HG02884 (cell line): Measurements from ENCODE around the gene ILK.

ENCODE experiments used
- ATAC-seq: cut with Tn5 transposase; IDR thresholded peaks from one replicate; pipeline ENCODE4 v1.9.1; 2021; ENCODE audit warnings: mild to moderate bottlenecking, moderate library complexity; ENCODE audit not compliant: unreplicated experiment

Gene ILK

GRCh38 chr11:6572215-6572614, 31.4 kb upstream of the ILK start:
- ATAC-seq: no peak

- ATAC-seq: no peak
Measured at GRCh38 chr11:6574816-6575715, 28.5 kb upstream of the ILK start.

- ATAC-seq: no peak
Measured at GRCh38 chr11:6576471-6577373, 26.9 kb upstream of the ILK start.

- no peak for ATAC-seq
Measured at GRCh38 chr11:6578134-6578533, 25.4 kb upstream of the ILK start.

DNA sequence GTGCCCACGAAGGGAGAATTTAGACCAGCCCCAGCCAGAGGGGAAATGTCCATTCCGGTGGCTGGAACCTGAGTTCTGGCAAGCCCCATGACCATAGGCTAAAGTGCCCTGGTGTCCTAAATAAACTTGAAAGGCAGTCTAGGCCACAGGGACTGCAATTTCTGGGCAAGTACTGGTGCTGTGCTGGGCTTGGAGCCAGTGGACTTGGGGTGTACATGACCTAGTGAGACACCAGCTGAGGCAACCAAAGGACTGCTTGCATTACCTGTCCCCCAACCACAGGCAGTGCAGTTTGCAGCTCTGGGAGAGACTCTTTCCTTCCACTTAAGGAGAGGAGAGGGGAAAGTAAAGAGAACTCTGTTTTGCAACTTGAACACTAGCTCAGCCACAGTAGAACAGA, 23.9 kb upstream of the ILK start:
- no peak for ATAC-seq

DNA sequence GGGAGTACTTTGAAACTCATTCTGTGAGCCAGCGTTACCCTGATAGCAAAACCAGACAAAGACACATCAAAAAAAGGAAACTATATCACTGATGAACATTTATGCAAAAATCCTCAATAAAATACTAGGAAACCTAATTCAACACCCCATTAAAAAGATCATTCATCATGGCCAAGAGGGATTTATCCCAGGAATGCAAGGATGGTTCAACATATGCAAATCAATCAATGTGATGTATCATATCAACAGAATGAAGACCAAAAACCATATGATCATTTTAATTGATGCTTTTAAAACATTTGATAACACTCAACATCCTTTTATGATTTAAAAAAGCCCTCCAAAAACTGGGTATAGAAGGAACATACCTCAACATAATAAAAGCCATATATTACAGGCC, 20.0 kb upstream of the ILK start:
- no peak for ATAC-seq

DNA sequence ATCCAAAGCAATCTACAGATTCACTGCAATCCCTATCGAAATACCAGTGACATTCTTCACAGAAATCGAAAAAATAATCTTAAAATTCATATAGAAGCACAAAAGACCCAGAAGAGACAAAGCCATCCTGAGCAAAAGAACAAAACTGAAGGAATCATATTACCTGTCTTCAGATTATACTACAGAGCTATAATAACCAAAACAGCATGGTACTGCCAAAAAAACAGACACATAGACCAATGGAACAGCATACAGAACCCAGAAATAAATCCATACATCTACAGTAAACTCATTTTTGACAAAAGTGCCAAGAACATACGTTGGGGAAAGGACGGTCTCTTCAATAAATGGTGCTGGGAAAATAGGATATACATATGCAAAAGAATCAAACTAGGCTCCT, 19.0 kb upstream of the ILK start:
- ATAC-seq: no peak

DNA sequence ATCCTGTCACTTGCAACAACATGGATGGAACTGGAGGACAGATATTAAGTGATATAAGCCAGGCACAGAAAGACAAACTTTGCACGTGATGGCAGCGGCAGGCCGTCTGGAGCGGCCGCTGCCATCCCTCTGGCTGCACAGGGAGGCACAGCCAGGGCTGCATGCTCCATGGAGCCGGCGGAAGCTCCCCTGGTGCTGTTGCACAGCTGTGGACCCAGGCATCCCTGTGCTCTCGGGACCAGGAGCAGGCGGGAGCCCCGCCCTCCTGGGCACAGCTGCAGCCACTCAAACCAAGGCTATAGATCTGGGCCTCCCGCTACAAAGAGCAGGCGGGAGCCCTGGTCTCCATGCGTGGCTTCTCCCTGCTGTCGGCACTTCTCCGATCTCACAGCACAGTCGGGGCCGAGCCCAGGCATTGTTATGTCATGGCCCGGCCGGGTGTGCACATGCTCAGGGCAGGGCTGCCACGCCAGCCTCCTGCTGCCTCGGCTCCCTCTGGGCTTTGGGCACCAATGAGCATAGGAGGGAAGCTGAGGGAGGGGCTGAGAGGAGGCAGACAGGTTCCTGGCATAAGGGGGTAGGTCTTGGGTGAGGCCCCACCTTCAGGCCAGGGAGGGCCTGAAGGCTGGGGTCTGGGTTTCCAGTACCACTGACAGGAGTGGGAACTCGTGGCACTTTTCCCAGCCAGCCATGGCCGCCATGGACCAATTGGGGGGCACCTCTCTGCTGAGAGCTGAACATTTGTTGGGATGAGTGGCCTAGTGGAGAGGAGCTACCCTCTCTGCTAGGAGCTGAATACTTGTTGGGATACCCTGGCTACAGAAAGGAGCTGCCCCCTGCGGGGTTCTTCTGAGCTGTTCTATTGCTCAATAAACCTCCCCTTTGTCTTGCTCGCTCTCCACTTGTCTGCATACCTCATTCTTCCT, 16.9 kb upstream of the ILK start:
- ATAC-seq: no peak

DNA sequence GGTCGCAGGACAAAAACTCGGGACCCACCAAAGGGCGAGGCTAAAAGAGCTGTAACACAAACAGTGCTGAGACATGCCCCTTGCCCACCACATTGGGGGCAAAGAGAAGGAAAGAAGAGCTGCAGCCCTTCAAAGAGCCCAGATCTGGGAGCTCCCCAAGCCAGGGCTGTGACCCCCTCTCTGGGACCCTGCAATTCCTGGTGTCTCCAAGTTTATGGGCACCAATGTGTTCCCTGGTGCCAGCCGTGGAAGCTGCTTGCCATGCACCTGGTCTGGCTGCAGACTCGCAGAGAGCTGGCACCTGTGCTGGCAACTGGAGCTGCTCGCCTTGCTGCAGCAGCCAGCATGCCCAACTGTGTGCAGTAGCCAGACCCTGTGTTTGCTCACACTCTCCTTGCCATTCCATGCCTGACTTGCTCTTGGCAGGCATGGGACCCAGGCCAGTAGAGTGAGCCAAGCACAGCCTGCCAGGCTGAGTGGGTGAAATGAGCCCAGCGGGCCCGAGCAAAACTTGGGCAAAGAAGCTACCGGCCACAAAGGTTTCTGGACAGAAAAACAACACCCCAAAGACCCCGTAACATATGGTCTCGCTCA, 16.1 kb upstream of the ILK start:
- ATAC-seq: no peak

DNA sequence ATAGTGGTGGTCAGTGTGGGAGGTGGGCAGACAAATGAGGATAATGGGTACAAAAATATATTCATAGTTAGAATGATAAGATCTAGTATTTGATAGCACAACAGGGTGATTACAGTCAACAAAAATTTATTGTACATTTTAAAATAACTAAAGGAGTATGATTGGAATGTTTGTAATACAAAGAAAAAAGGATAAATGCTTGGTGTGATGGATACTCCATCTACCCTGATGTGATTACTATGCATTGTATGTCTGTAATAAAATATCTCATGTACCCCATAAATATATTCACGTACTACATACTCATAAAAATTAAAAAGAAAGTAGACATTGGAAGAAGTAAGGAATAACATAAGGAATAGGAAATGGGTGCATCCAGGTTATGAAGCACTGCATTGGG, 15.6 kb upstream of the ILK start:
- no peak for ATAC-seq

DNA sequence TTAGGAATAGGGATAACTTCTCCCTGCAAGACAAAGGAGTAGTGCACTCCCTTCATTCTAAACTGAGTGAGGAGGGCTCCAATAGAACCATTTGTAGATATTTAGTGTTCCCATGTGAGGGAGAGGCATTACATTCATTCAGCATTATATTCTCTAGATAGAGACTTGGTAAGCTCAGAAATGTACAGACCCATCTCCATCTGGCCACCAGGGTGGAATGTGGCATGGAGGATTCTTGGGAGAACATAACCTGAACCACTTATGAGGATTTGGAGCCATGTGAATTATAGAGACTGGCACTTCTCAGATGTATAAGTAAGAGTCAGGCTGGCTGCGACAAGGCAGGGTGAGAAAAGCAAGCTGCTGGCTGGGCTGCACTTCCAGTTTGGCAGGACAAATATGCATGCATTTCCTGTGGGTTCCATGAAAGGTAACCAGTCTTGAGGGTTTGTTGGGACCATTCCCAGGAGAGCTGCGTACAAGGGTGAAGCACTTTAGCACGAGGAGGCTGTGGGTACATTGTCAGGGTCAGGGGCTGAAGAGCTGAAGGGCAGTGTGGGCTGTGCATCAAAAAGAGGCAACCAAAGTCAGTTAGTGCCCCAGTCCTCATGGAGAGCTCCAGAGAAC, 9.3 kb upstream of the ILK start:
- ATAC-seq: no peak

DNA sequence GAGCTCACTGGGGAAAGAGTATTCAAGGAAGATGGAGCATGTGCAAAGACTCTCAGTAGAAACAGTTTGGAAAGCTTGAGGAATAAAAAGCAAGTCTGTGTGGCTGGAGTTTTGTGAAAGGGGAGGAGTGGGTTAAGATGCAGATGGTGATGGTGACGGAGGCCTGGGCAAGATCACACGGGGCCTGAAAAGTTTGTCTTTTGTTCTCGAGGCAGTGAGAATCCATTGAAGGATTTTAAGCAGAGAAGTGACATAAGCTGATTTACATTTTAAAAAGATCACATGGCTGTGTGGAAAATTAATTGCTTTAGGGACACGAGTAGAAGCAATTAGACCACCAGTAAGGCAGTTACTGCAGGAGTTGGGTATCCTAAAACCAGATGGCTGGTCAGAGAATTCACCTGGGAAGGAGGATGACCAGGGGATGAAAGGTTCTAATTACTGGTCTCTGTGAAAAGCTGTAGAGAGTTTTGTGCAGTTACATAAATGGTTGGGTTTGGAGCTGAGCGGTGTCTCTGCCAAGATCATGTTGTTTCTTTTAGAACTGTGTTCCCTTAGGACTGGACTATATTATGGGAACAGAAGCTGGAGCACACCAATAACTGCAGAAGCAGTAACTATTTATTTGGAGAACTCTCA, 7.2 kb upstream of the ILK start:
- ATAC-seq: no peak

- no peak for ATAC-seq
Measured at GRCh38 chr11:6598555-6598954, 5.0 kb upstream of the ILK start.

- no peak for ATAC-seq
Measured at GRCh38 chr11:6599449-6599848, 4.1 kb upstream of the ILK start.

GRCh38 chr11:6599881-6600390, 3.6 kb upstream of the ILK start:
- ATAC-seq: no peak

DNA sequence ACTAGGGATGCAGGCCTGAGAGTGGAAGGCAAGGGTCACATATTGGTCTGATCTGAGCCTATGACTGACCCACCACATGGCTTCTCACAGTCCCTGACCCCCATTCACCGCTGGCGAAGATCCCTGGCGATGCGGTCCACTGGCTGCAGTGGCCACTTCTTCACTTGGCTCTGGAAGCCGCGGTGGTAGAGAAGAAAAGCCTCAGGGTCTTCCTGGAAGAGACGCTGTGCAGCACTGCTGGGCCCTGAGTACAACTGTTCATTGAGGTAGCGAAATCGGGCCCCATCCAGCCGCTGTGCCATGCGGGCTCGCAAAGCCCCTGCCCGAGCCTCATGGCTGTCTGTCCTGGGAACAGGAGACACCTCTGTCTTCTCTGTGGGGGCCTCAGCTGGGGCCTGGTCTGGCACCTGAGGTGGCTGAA, 2.5 kb upstream of the ILK start:
- no peak for ATAC-seq

GRCh38 chr11:6602096-6602940, 1.3 kb upstream of the ILK start:
- no peak for ATAC-seq

GRCh38 chr11:6604081-6604626, 580 bp downstream of the ILK start:
- peak; percentile 33 for ATAC-seq
